ENCODE data around the gene ADGRF1. TPM values are rescaled to one million over a fixed set of nuclear protein-coding genes. Genes with fewer than 3 reads are reported as not detected.

ADGRF1 gene
- total RNA-seq, 1 experiment from 2014 or later = 39.6 TPM

DNA sequence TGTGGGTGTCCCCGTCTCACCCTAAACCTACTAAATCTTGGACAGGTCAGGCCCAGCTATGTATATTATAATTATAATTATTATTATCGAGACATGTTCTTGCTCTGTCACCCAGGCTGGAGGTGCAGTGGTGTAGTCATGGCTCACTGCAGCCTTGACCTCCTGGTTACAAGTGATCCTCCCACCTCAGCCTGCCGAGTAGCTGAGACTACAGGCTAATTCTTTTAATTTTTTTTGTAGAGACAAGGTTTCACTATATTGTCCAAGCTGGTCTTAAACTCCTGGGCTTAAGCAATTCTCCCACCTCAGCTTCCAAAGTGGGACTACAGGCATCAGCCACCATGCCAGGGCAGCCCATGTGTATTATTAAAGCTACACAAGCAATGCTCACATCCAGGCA is 10.5 kb downstream of the ADGRF1 start (continued):
- TF ChIP-seq, protein P1, sequence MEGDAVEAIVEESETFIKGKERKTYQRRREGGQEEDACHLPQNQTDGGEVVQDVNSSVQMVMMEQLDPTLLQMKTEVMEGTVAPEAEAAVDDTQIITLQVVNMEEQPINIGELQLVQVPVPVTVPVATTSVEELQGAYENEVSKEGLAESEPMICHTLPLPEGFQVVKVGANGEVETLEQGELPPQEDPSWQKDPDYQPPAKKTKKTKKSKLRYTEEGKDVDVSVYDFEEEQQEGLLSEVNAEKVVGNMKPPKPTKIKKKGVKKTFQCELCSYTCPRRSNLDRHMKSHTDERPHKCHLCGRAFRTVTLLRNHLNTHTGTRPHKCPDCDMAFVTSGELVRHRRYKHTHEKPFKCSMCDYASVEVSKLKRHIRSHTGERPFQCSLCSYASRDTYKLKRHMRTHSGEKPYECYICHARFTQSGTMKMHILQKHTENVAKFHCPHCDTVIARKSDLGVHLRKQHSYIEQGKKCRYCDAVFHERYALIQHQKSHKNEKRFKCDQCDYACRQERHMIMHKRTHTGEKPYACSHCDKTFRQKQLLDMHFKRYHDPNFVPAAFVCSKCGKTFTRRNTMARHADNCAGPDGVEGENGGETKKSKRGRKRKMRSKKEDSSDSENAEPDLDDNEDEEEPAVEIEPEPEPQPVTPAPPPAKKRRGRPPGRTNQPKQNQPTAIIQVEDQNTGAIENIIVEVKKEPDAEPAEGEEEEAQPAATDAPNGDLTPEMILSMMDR (IDR thresholded peaks at IDR 0.05 in 2 of 3, conservative IDR thresholded peaks at IDR 0.05 in 1 of 3; ENCODE audit: borderline replicate concordance in 1 of 3, insufficient read depth in 1 of 3, low read depth in 2 of 3, low read length in 2 of 3) = no peak
- no peak for TF ChIP-seq ZNF274 (IDR thresholded peaks at IDR 0.05; ENCODE audit: low read depth, low read length)
- TF ChIP-seq, protein P2, sequence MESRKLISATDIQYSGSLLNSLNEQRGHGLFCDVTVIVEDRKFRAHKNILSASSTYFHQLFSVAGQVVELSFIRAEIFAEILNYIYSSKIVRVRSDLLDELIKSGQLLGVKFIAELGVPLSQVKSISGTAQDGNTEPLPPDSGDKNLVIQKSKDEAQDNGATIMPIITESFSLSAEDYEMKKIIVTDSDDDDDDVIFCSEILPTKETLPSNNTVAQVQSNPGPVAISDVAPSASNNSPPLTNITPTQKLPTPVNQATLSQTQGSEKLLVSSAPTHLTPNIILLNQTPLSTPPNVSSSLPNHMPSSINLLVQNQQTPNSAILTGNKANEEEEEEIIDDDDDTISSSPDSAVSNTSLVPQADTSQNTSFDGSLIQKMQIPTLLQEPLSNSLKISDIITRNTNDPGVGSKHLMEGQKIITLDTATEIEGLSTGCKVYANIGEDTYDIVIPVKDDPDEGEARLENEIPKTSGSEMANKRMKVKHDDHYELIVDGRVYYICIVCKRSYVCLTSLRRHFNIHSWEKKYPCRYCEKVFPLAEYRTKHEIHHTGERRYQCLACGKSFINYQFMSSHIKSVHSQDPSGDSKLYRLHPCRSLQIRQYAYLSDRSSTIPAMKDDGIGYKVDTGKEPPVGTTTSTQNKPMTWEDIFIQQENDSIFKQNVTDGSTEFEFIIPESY (IDR thresholded peaks at IDR 0.05; ENCODE audit: extremely low read depth, insufficient replicate concordance, low read length) = no peak
- TF ChIP-seq, protein P3, sequence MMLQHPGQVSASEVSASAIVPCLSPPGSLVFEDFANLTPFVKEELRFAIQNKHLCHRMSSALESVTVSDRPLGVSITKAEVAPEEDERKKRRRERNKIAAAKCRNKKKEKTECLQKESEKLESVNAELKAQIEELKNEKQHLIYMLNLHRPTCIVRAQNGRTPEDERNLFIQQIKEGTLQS (IDR thresholded peaks at IDR 0.05) = no peak
- no peak for TF ChIP-seq EZH2phosphoT487 (IDR thresholded peaks at IDR 0.05; ENCODE audit: borderline replicate concordance)
- TF ChIP-seq FOSL1 (IDR thresholded peaks at IDR 0.05; ENCODE audit: low read depth) = no peak

DNA sequence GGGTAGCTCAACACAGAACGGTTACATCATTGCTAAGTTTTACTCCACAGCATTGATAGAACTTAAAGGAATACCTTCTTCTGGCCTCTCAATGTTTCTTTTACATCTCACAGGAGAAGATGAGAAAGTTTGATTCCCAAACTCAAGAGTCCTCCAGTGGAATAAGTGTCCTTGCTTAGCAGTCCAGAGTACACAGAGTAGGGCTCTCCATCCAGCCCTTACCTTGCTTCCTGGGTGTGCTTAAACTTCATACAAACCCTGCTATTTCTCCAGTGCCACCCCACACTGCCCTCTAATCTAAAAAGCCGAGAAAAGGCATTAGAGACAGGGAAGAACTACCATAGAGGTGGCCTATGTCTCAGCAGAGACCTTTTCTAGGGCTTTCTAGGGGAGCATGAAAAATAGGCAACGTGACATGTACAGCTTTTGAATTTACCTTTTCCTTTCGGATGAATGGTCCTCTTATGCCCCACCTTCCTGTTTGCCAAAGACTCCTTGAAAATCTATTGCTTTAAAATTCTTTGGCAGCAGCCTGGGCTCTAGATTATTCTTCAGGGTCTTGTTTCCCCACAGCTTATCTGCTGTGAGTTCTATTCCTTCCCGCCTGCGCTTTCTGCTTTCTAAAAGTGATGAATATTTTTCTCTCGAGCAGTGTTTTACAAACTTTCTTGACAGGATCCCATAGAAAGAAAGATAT is 12.1 kb downstream of the ADGRF1 start:
- Histone ChIP-seq H2AFZ (ENCODE audit: low read depth, low read length, poor library complexity, severe bottlenecking) (no peak overlapping the region), H3K9me3 (ENCODE audit: control insufficient read depth in 1 of 2, insufficient read depth in 1 of 2, low read depth in 1 of 2, low read length in 2 of 2) (no peaks in the 10 kb centered on the region), H3K36me3 (ENCODE audit: control insufficient read depth in 1 of 2, insufficient read depth in 2 of 2, low read length in 2 of 2) (peaks cover 0 to 18% of the 10 kb centered on the region in 2 experiments; a peak in 1 of 4 replicates), H3K4me1 (ENCODE audit: control insufficient read depth in 1 of 2, insufficient read depth in 2 of 2, low read length in 2 of 2) (peaks cover 16 to 17% of the 10 kb centered on the region in 2 experiments), H3K4me2 (ENCODE audit: low read length) (no peak overlapping the region), H3K4me3 (replicated peaks in 1 of 2; ENCODE audit: low read depth in 1 of 2, low read length in 2 of 2) (no peak overlapping the region), H3K9me2 (ENCODE audit: insufficient read depth) (no peaks in the 10 kb centered on the region), H3K9ac (ENCODE audit: low read length) (no peak overlapping the region), H3K79me2 (ENCODE audit: insufficient read depth, low read length) (peaks cover 55% of the 10 kb centered on the region), H3K27ac (ENCODE audit: low read depth, low read length) (no peak overlapping the region), H3K27me3 (ENCODE audit: insufficient read depth, low read length) (no peaks in the 10 kb centered on the region), H4K20me1 (ENCODE audit: insufficient read depth) (no peaks in the 10 kb centered on the region)
- intact Hi-C loops (cut with micrococcal nuclease) = no loop called here
- ATAC-seq (no peak), DNase-seq (ENCODE audit: low read depth, low spot score) (no peak)
- CTCF ChIA-PET = no interaction called here
- POLR2A ChIA-PET = no interaction called here
- BruUV-seq (replicated peaks) = no TSS peak
- TF ChIP-seq, protein P4, sequence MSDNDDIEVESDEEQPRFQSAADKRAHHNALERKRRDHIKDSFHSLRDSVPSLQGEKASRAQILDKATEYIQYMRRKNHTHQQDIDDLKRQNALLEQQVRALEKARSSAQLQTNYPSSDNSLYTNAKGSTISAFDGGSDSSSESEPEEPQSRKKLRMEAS (IDR thresholded peaks at IDR 0.05) = no peak
- TF ChIP-seq, protein P2 (IDR thresholded peaks at IDR 0.05; ENCODE audit: extremely low read depth, insufficient replicate concordance, low read length) = no peak
- TF ChIP-seq CBX3 (IDR thresholded peaks at IDR 0.05; ENCODE audit: low read depth) (no peak), CEBPB (IDR thresholded peaks at IDR 0.05; ENCODE audit: low read depth) (no peak), FOSL1 (IDR thresholded peaks at IDR 0.05; ENCODE audit: low read depth) (no peak), POLR2AphosphoS5 (IDR thresholded peaks at IDR 0.05; ENCODE audit: low read depth, low read length) (no peak), SRF (IDR thresholded peaks at IDR 0.05; ENCODE audit: low read depth) (no peak), POLR2A (IDR thresholded peaks at IDR 0.05; ENCODE audit: borderline replicate concordance, extremely low read depth, insufficient read depth, insufficient read length) (no peak), TCF7L2 (IDR thresholded peaks at IDR 0.05; ENCODE audit: borderline replicate concordance, extremely low read depth, insufficient read depth, insufficient read length) (no peak), ZFX (IDR thresholded peaks at IDR 0.05) (no peak), RAD21 (IDR thresholded peaks at IDR 0.05; ENCODE audit: low read depth) (no peak), ELF1 (IDR thresholded peaks at IDR 0.05; ENCODE audit: borderline replicate concordance, low read depth) (no peak), EGR1 (IDR thresholded peaks at IDR 0.05; ENCODE audit: low read depth) (no peak)
- TF ChIP-seq, protein P3 (IDR thresholded peaks at IDR 0.05) = no peak
- RAD21 ChIA-PET (ENCODE audit: low non-redundant PET in 1 of 2, low total read pairs in 2 of 2, uncharacterized antibody in 2 of 2, unreplicated experiment in 2 of 2) = no interaction called here
